ENCODE results near the gene CTSW. TPM values are rescaled to one million over a fixed set of nuclear protein-coding genes. Genes with fewer than 3 reads are reported as not detected.

The CTSW gene
- total RNA-seq, 2 donors from 2014 or later, result 0.39 to 1.1 TPM

- no peak for TF ChIP-seq CTCF (IDR thresholded peaks at IDR 0.05)
- H3K9me3 ChIP-seq, result no peaks in the 10 kb centered on the region
- peak overlapping the region; percentile 96 for H3K27ac ChIP-seq
- peaks cover 47% of the 10 kb centered on the region for H3K36me3 ChIP-seq
- H3K4me1 ChIP-seq, result peaks cover 0 to 61% of the 10 kb centered on the region in 2 donors
- H3K4me3 ChIP-seq, result peak overlapping the region; percentile 98 to 100
- no peaks in the 10 kb centered on the region for H3K27me3 ChIP-seq
- no peak for DNase-seq (ENCODE audit: low spot score)
These were observed 21.0 kb upstream of the CTSW start for GRCh38 chr11:65858681-65859087.

GRCh38 chr11:65859095-65859811, 20.4 kb upstream of the CTSW start:
- H3K4me1 ChIP-seq, result peaks cover 0 to 66% of the 10 kb centered on the region in 2 donors
- peak overlapping the region; percentile 96 for H3K27ac ChIP-seq
- no peak for TF ChIP-seq CTCF (IDR thresholded peaks at IDR 0.05)
- no peaks in the 10 kb centered on the region for H3K27me3 ChIP-seq
- peak; percentile 100 for DNase-seq (ENCODE audit: low spot score)
- peak overlapping the region; percentile 98 to 100 for H3K4me3 ChIP-seq
- peaks cover 47% of the 10 kb centered on the region for H3K36me3 ChIP-seq
- H3K9me3 ChIP-seq, result no peaks in the 10 kb centered on the region

GRCh38 chr11:65859812-65860277, 19.8 kb upstream of the CTSW start:
- peaks cover 0 to 67% of the 10 kb centered on the region in 2 donors for H3K4me1 ChIP-seq

GRCh38 chr11:65860278-65861164, 19.1 kb upstream of the CTSW start, which contains the start of gene MUS81:
Gene MUS81, plus strand, starts transcription at chr11:65860433. Its CDS starts 321 bp downstream, at chr11:65860754.
- Histone ChIP-seq H3K27ac (peak within 1 kb of the TSS; percentile 96), H3K36me3 (peaks cover 47% of the 10 kb centered on the region), H3K4me1 (peaks cover 0 to 61% of the 10 kb centered on the region in 2 donors), H3K9me3 (no peaks in the 10 kb centered on the region), H3K27me3 (no peaks in the 10 kb centered on the region), H3K4me3 (peak within 1 kb of the TSS; percentile 98 to 100)
- peak; percentile 98 for DNase-seq (ENCODE audit: low spot score)
- TF ChIP-seq CTCF (IDR thresholded peaks at IDR 0.05), result peak; percentile 69 to 86

More at GRCh38 chr11:65859812-65860277, 19.8 kb upstream of the CTSW start:
- H3K27me3 ChIP-seq, result no peaks in the 10 kb centered on the region
- peak overlapping the region; percentile 64 to 98 for H3K4me3 ChIP-seq
- no peaks in the 10 kb centered on the region for H3K9me3 ChIP-seq
- peak overlapping the region; percentile 96 for H3K27ac ChIP-seq
- H3K36me3 ChIP-seq, result peaks cover 47% of the 10 kb centered on the region
- no peak for TF ChIP-seq CTCF (IDR thresholded peaks at IDR 0.05)
- peak; percentile 67 for DNase-seq (ENCODE audit: low spot score)

GRCh38 chr11:65861165-65861505, 18.5 kb upstream of the CTSW start:
- H3K27me3 ChIP-seq, result no peaks in the 10 kb centered on the region
- DNase-seq (ENCODE audit: low spot score), result no peak
- H3K4me1 ChIP-seq, result peaks cover 0 to 55% of the 10 kb centered on the region in 2 donors
- H3K36me3 ChIP-seq, result peaks cover 47% of the 10 kb centered on the region
- H3K27ac ChIP-seq, result peak overlapping the region; percentile 96
- peak overlapping the region; percentile 64 to 98 for H3K4me3 ChIP-seq
- TF ChIP-seq CTCF (IDR thresholded peaks at IDR 0.05), result no peak
- no peaks in the 10 kb centered on the region for H3K9me3 ChIP-seq

Measured in right atrium auricular region (tissue), 2 donors.